Measurements from ENCODE around the gene SPINK9. TPM values are rescaled to one million over a fixed set of nuclear protein-coding genes. Genes with fewer than 3 reads are reported as not detected.

SPINK9 gene
- total RNA-seq, 2 experiments from 2014 or later = not detected

GRCh38 chr5:148376198-148376597, 40.8 kb downstream of the SPINK9 start:
- ChIA-PET CTCF (interaction anchor here (0.6 to 0.8 kb wide), 2 partner anchors 12 to 928 kb away, joined by 3 to 4 read pairs; no protein-coding TSS in a partner anchor), POLR2A (no interaction called here)
- Mint-ChIP-seq H3K4me3 (no peak overlapping the region), H3K27me3 (no peaks in the 10 kb centered on the region), H3K9me3 (peaks cover 20% of the 10 kb centered on the region), H3K4me1 (peaks cover 12% of the 10 kb centered on the region), H3K27ac (no peak overlapping the region), H3K36me3 (ENCODE audit: low read depth) (peaks cover 17% of the 10 kb centered on the region)
- no peak for DNase-seq

- Mint-ChIP-seq H3K27me3 (no peaks in the 10 kb centered on the region), H3K4me3 (no peak overlapping the region), H3K36me3 (ENCODE audit: low read depth) (peaks cover 17% of the 10 kb centered on the region), H3K27ac (no peak overlapping the region), H3K9me3 (peaks cover 20% of the 10 kb centered on the region), H3K4me1 (peaks cover 22% of the 10 kb centered on the region)
- CTCF ChIA-PET = no interaction called here
- DNase-seq = no peak
- POLR2A ChIA-PET = no interaction called here
Observed at GRCh38 chr5:148378670-148379069, 43.3 kb downstream of the SPINK9 start.

GRCh38 chr5:148379340-148379739, 44.0 kb downstream of the SPINK9 start:
- Mint-ChIP-seq H3K27ac (no peak overlapping the region), H3K4me1 (peaks cover 27% of the 10 kb centered on the region), H3K9me3 (peaks cover 20% of the 10 kb centered on the region), H3K4me3 (no peak overlapping the region), H3K36me3 (ENCODE audit: low read depth) (peaks cover 20% of the 10 kb centered on the region), H3K27me3 (no peaks in the 10 kb centered on the region)
- ChIA-PET POLR2A (no interaction called here), CTCF (interaction anchor here (0.9 kb wide), 1 partner anchor 11 kb away, joined by 3 read pairs; no protein-coding TSS in a partner anchor)
- no peak for DNase-seq

GRCh38 chr5:148381906-148382305, 46.5 kb downstream of the SPINK9 start:
- Mint-ChIP-seq H3K9me3 (peaks cover 20% of the 10 kb centered on the region), H3K27ac (no peak overlapping the region), H3K27me3 (no peaks in the 10 kb centered on the region), H3K4me1 (peaks cover 52% of the 10 kb centered on the region), H3K4me3 (no peak overlapping the region), H3K36me3 (ENCODE audit: low read depth) (peaks cover 35% of the 10 kb centered on the region)
- CTCF ChIA-PET = no interaction called here
- POLR2A ChIA-PET = no interaction called here
- no peak for DNase-seq

GRCh38 chr5:148382961-148383360, 47.6 kb downstream of the SPINK9 start:
- no peaks in the 10 kb centered on the region for H3K27me3 Mint-ChIP-seq
- H3K9me3 Mint-ChIP-seq = peaks cover 16% of the 10 kb centered on the region
- peak overlapping the region; percentile 98 for H3K4me3 Mint-ChIP-seq
- no peak for DNase-seq
- ChIA-PET POLR2A (no interaction called here), CTCF (no interaction called here)
- H3K4me1 Mint-ChIP-seq = peaks cover 59% of the 10 kb centered on the region
- H3K36me3 Mint-ChIP-seq (ENCODE audit: low read depth) = peaks cover 35% of the 10 kb centered on the region
- H3K27ac Mint-ChIP-seq = peak overlapping the region; percentile 99

- H3K27me3 Mint-ChIP-seq = no peaks in the 10 kb centered on the region
- H3K4me3 Mint-ChIP-seq = peak within 1 kb of the TSS; percentile 98
- POLR2A ChIA-PET = interaction anchor here (0.5 kb wide), 1 partner anchor 972 kb away, joined by 3 read pairs; no protein-coding TSS in a partner anchor
- CTCF ChIA-PET = interaction anchor here (0.6 to 1.0 kb wide), 3 partner anchors 10 to 29 kb away, joined by 3 to 4 read pairs (median 4); no protein-coding TSS in a partner anchor
- peak within 1 kb of the TSS; percentile 99 for H3K27ac Mint-ChIP-seq
- DNase-seq = peak; percentile 98
- H3K9me3 Mint-ChIP-seq = peaks cover 8% of the 10 kb centered on the region
- peaks cover 65% of the 10 kb centered on the region for H3K4me1 Mint-ChIP-seq
- peaks cover 32% of the 10 kb centered on the region for H3K36me3 Mint-ChIP-seq (ENCODE audit: low read depth)
Observed at GRCh38 chr5:148383564-148384379, 48.4 kb downstream of the SPINK9 start, which contains the start of gene FBXO38. Gene FBXO38 (plus strand): TSS chr5:148383958. CDS start chr5:148394777, 10,819 bp downstream.

GRCh38 chr5:148384380-148384737, 49.0 kb downstream of the SPINK9 start:
- peak; percentile 31 for DNase-seq
- POLR2A ChIA-PET = interaction anchor here (0.5 kb wide), 1 partner anchor 972 kb away, joined by 3 read pairs; no protein-coding TSS in a partner anchor
- H3K4me1 Mint-ChIP-seq = peaks cover 65% of the 10 kb centered on the region

GRCh38 chr5:148385094-148385493, 49.7 kb downstream of the SPINK9 start:
- CTCF ChIA-PET = interaction anchor here (1.0 kb wide), 1 partner anchor 20 kb away, joined by 4 read pairs; no protein-coding TSS in a partner anchor
- no peak for DNase-seq
- POLR2A ChIA-PET = no interaction called here
- Mint-ChIP-seq H3K27ac (peak overlapping the region; percentile 99), H3K36me3 (ENCODE audit: low read depth) (peaks cover 29% of the 10 kb centered on the region), H3K4me3 (peak overlapping the region; percentile 98), H3K4me1 (peaks cover 59% of the 10 kb centered on the region), H3K9me3 (peaks cover 3% of the 10 kb centered on the region), H3K27me3 (no peaks in the 10 kb centered on the region)

More at GRCh38 chr5:148384380-148384737, 49.0 kb downstream of the SPINK9 start:
- Mint-ChIP-seq H3K9me3 (peaks cover 3% of the 10 kb centered on the region), H3K4me3 (peak overlapping the region; percentile 98), H3K27me3 (no peaks in the 10 kb centered on the region), H3K36me3 (ENCODE audit: low read depth) (peaks cover 29% of the 10 kb centered on the region), H3K27ac (peak overlapping the region; percentile 99)
- CTCF ChIA-PET = interaction anchor here (0.6 to 1.0 kb wide), 3 partner anchors 11 to 29 kb away, joined by 3 to 4 read pairs (median 4); no protein-coding TSS in a partner anchor

- Mint-ChIP-seq H3K36me3 (ENCODE audit: low read depth) (peaks cover 29% of the 10 kb centered on the region), H3K4me3 (peak overlapping the region; percentile 98), H3K9me3 (no peaks in the 10 kb centered on the region), H3K27ac (peak overlapping the region; percentile 33), H3K27me3 (no peaks in the 10 kb centered on the region), H3K4me1 (peaks cover 66% of the 10 kb centered on the region)
- DNase-seq = no peak
- ChIA-PET POLR2A (no interaction called here), CTCF (interaction anchor here (1.3 kb wide), 1 partner anchor 13 kb away, joined by 4 read pairs; no protein-coding TSS in a partner anchor)
Observed at GRCh38 chr5:148386041-148386440, 50.7 kb downstream of the SPINK9 start.

- DNase-seq = no peak
- Mint-ChIP-seq H3K36me3 (ENCODE audit: low read depth) (peaks cover 35% of the 10 kb centered on the region), H3K9me3 (no peaks in the 10 kb centered on the region), H3K4me3 (no peak overlapping the region), H3K27ac (peak overlapping the region; percentile 58), H3K4me1 (peaks cover 73% of the 10 kb centered on the region), H3K27me3 (no peaks in the 10 kb centered on the region)
- POLR2A ChIA-PET = no interaction called here
- CTCF ChIA-PET = interaction anchor here (0.6 kb wide), 2 partner anchors 100 to 738 kb away, joined by 4 to 5 read pairs; no protein-coding TSS in a partner anchor
Observed at GRCh38 chr5:148387325-148387724, 52.0 kb downstream of the SPINK9 start.

- no peak for DNase-seq
- Mint-ChIP-seq H3K4me1 (peaks cover 69% of the 10 kb centered on the region), H3K9me3 (no peaks in the 10 kb centered on the region), H3K4me3 (no peak overlapping the region), H3K36me3 (ENCODE audit: low read depth) (peaks cover 38% of the 10 kb centered on the region), H3K27me3 (no peaks in the 10 kb centered on the region), H3K27ac (no peak overlapping the region)
- ChIA-PET CTCF (interaction anchor here (1.0 to 1.3 kb wide), 2 partner anchors 11 to 13 kb away, joined by 3 to 4 read pairs; no protein-coding TSS in a partner anchor), POLR2A (no interaction called here)
Observed at GRCh38 chr5:148388696-148389095, 53.3 kb downstream of the SPINK9 start.

Data from activated CD4-positive, alpha-beta T cell treated with anti-CD3 and anti-CD28 coated beads, Interleukin-2, amount 10 ng/mL, durations not matched to agents 7 days and 5 days (primary cell).